ENCODE results near the gene IFNA8.
A peak's percentile ranks its signal among the peaks of the same experiment; 100 is the strongest.
"Not testable (repeated sequence)": the region's sequence is repeated elsewhere in the genome, so short reads cannot be mapped to it uniquely, and the experiment has no call there.

IFNA8 gene

GRCh38 chr9:21408817-21409216, at the start of gene IFNA8:
IFNA8 (plus strand) TSS chr9:21409117; CDS start chr9:21409177, 60 bp downstream.
- no peak for DNase-seq

GRCh38 chr9:21362287-21362686, 46.6 kb upstream of the IFNA8 start:
- DNase-seq = no peak

GRCh38 chr9:21367169-21367568, 41.7 kb upstream of the IFNA8 start:
- DNase-seq = not testable (repeated sequence)

- no peak for DNase-seq
Observed at GRCh38 chr9:21367957-21368356, 41.0 kb upstream of the IFNA8 start, which contains the start of gene IFNA13. IFNA13 (minus strand) TSS chr9:21368057; CDS start chr9:21368010, 47 bp downstream.

GRCh38 chr9:21371467-21371866, 37.5 kb upstream of the IFNA8 start:
- DNase-seq = not testable (repeated sequence)

- DNase-seq = no peak
Observed at GRCh38 chr9:21381448-21382339, 27.2 kb upstream of the IFNA8 start.

GRCh38 chr9:21383627-21384026, 25.3 kb upstream of the IFNA8 start:
- no peak for DNase-seq

GRCh38 chr9:21385131-21385670, 23.7 kb upstream of the IFNA8 start, which contains the start of gene IFNA2:
IFNA2 (minus strand) TSS chr9:21385398; CDS start chr9:21385329, 69 bp downstream.
- no peak for DNase-seq

GRCh38 chr9:21392270-21392669, 16.6 kb upstream of the IFNA8 start:
- DNase-seq = peak; percentile 41

- DNase-seq = peak; percentile 31
Observed at GRCh38 chr9:21395778-21396717, 12.9 kb upstream of the IFNA8 start.

GRCh38 chr9:21398955-21399489, 9.9 kb upstream of the IFNA8 start:
- DNase-seq = no peak

- no peak for DNase-seq
Observed at GRCh38 chr9:21399956-21400355, 9.0 kb upstream of the IFNA8 start.

GRCh38 chr9:21402386-21403251, 6.3 kb upstream of the IFNA8 start:
- no peak for DNase-seq

GRCh38 chr9:21404146-21404545, 4.8 kb upstream of the IFNA8 start:
- no peak for DNase-seq

GRCh38 chr9:21412107-21412506, 3.2 kb downstream of the IFNA8 start:
- DNase-seq = no peak

GRCh38 chr9:21413151-21413550, 4.2 kb downstream of the IFNA8 start:
- DNase-seq = no peak

- DNase-seq = no peak
Observed at GRCh38 chr9:21413624-21414023, 4.7 kb downstream of the IFNA8 start.

- no peak for DNase-seq
Observed at GRCh38 chr9:21414220-21414940, 5.5 kb downstream of the IFNA8 start.

- no peak for DNase-seq
Observed at GRCh38 chr9:21415493-21416267, 6.8 kb downstream of the IFNA8 start.

- DNase-seq = no peak
Observed at GRCh38 chr9:21428235-21428634, 19.3 kb downstream of the IFNA8 start.

Data from hematopoietic multipotent progenitor cell treated with erythropoietin and hydrocortisone succinate and interleukin-3 and kit ligand, for 8 days (in vitro differentiated cells).